K562 (cell line): ENCODE measurements around the gene RPF1. TPM values are rescaled to one million over a fixed set of nuclear protein-coding genes. Genes with fewer than 3 reads are reported as not detected.

Source experiments
- CHCHD3 ChIP-seq: fragments of 250-450 bp; sonication (Bioruptor Pico); IDR thresholded peaks from 2 replicates; pipeline ENCODE4 v2.1.2; 2022; ENCODE audit warnings: mild to moderate bottlenecking
- EGR1 ChIP-seq: fragments of 450-650 bp; conservative IDR thresholded peaks from 2 replicates; pipeline ENCODE4 v1.6.1; 2017; ENCODE audit warnings: mild to moderate bottlenecking
- GABPB1 ChIP-seq: sonication (generic); formaldehyde crosslinking; IDR thresholded peaks from 2 replicates; pipeline ENCODE4 v1.8.0; 2022; ENCODE audit warnings: mild to moderate bottlenecking, missing genetic modification reagents
- MAFG ChIP-seq: fragments of 450-650 bp; conservative IDR thresholded peaks from 2 replicates; pipeline ENCODE4 v1.6.1; 2016; ENCODE audit warnings: missing genetic modification characterization, missing compliant biosample characterization
- MEIS2 ChIP-seq: fragments of 450-650 bp; IDR thresholded peaks from 2 replicates; pipeline ENCODE4 v1.6.1; 2014; ENCODE audit warnings: mild to moderate bottlenecking; ENCODE audit not compliant: partially characterized antibody
- NFE2 ChIP-seq: IDR thresholded peaks from 2 replicates; pipeline ENCODE4 v1.6.1; 2014; ENCODE audit warnings: antibody characterized with exemption, low read depth
- NONO ChIP-seq, 2 experiments: fragments of 200-400 bp in 1 of 2; fragments of 450-650 bp in 1 of 2; formaldehyde crosslinking in 1 of 2; IDR thresholded peaks; 2 replicates each; pipeline ENCODE4 v1.6.1; 2017; ENCODE audit warnings: low read depth in 2 of 2, mild to moderate bottlenecking in 2 of 2, moderate library complexity in 2 of 2, low read length in 1 of 2
- POLR2AphosphoS2 ChIP-seq: IDR thresholded peaks from 2 replicates; pipeline ENCODE4 v1.6.1; 2012; ENCODE audit warnings: low read length, improper control_type of control experiment
- SMAD3 ChIP-seq: fragments of 450-650 bp; formaldehyde crosslinking; conservative IDR thresholded peaks from 2 replicates; pipeline ENCODE4 v1.4.0; 2020; ENCODE audit warnings: mild to moderate bottlenecking
- ZNF384 ChIP-seq: IDR thresholded peaks from 2 replicates; pipeline ENCODE4 v1.6.1; 2012; ENCODE audit warnings: low read depth, low read length, improper control_type of control experiment
- ZNF589 ChIP-seq: fragments of 200-800 bp; sonication (Bioruptor generic); IDR thresholded peaks from 2 replicates; pipeline ENCODE4 v1.6.1; 2016; ENCODE audit warnings: low read depth, missing genetic modification characterization, missing compliant biosample characterization
- polyA plus RNA-seq, 8 experiments: library from polyadenylated mRNA; depleted of rRNA in 4 of 8; stranded (reverse) in 5 of 8; unstranded in 3 of 8; fragments of >200 nt; fragmentation: Nextera tagmentation in 2 of 8; fragmentation: Illumina TruSeq in 1 of 8; extraction: Ambion mirVana in 2 of 8; extraction: Trizol in 1 of 8; gene quantifications; 2 replicates each; pipeline versions ENCODE4 v1.2.1 to v1.2.3, GENCODE V29; 2011 to 2014; ENCODE audit warnings: inconsistent platforms in 1 of 8, missing spikeins in 1 of 8
- total RNA-seq, 7 experiments: library from RNA; depleted of rRNA in 6 of 7; stranded (reverse); fragments of >200 nt in 6 of 7; fragmentation: Illumina TruSeq in 2 of 7; extraction: Trizol in 2 of 7; gene quantifications; 2 replicates each; pipeline versions ENCODE4 v1.2.1 to v1.2.3, GENCODE V29; 2011 to 2021; ENCODE audit warnings: low replicate concordance in 1 of 7
- TF ChIP-seq, protein P1 (sequence below): fragments of 450-650 bp; IDR thresholded peaks from 2 replicates; pipeline ENCODE4 v1.6.1; 2017; ENCODE audit warnings: antibody characterized with exemption, mild to moderate bottlenecking
- TF ChIP-seq, protein P2 (sequence below): fragments of 450-650 bp; IDR thresholded peaks from 2 replicates; pipeline ENCODE4 v1.6.1; 2016; ENCODE audit warnings: mild to moderate bottlenecking, moderate library complexity

RPF1 gene
- total and polyA plus RNA-seq, 9 of the 15 experiments (the other 6 are each of a cell fraction or from before 2014, with no cell fraction given) = 52.4 to 156 (median 90.2) TPM

- TF ChIP-seq MEIS2 (no peak), ZNF384 (no peak), SMAD3 (no peak), ZNF589 (CRISPR knock-in tag) (no peak), GABPB1 (no peak), MAFG (tag) (no peak), EGR1 (no peak), NONO (IDR thresholded peaks at IDR 0.05; ENCODE audit: low read depth in 2 of 2, low read length in 1 of 2) (no peak), POLR2AphosphoS2 (no peak), CHCHD3 (CRISPR knock-in tag) (no peak), NFE2 (no peak)
- TF ChIP-seq, protein P1, sequence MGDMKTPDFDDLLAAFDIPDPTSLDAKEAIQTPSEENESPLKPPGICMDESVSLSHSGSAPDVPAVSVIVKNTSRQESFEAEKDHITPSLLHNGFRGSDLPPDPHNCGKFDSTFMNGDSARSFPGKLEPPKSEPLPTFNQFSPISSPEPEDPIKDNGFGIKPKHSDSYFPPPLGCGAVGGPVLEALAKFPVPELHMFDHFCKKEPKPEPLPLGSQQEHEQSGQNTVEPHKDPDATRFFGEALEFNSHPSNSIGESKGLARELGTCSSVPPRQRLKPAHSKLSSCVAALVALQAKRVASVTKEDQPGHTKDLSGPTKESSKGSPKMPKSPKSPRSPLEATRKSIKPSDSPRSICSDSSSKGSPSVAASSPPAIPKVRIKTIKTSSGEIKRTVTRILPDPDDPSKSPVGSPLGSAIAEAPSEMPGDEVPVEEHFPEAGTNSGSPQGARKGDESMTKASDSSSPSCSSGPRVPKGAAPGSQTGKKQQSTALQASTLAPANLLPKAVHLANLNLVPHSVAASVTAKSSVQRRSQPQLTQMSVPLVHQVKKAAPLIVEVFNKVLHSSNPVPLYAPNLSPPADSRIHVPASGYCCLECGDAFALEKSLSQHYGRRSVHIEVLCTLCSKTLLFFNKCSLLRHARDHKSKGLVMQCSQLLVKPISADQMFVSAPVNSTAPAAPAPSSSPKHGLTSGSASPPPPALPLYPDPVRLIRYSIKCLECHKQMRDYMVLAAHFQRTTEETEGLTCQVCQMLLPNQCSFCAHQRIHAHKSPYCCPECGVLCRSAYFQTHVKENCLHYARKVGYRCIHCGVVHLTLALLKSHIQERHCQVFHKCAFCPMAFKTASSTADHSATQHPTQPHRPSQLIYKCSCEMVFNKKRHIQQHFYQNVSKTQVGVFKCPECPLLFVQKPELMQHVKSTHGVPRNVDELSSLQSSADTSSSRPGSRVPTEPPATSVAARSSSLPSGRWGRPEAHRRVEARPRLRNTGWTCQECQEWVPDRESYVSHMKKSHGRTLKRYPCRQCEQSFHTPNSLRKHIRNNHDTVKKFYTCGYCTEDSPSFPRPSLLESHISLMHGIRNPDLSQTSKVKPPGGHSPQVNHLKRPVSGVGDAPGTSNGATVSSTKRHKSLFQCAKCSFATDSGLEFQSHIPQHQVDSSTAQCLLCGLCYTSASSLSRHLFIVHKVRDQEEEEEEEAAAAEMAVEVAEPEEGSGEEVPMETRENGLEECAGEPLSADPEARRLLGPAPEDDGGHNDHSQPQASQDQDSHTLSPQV = no peak
- TF ChIP-seq, protein P2, sequence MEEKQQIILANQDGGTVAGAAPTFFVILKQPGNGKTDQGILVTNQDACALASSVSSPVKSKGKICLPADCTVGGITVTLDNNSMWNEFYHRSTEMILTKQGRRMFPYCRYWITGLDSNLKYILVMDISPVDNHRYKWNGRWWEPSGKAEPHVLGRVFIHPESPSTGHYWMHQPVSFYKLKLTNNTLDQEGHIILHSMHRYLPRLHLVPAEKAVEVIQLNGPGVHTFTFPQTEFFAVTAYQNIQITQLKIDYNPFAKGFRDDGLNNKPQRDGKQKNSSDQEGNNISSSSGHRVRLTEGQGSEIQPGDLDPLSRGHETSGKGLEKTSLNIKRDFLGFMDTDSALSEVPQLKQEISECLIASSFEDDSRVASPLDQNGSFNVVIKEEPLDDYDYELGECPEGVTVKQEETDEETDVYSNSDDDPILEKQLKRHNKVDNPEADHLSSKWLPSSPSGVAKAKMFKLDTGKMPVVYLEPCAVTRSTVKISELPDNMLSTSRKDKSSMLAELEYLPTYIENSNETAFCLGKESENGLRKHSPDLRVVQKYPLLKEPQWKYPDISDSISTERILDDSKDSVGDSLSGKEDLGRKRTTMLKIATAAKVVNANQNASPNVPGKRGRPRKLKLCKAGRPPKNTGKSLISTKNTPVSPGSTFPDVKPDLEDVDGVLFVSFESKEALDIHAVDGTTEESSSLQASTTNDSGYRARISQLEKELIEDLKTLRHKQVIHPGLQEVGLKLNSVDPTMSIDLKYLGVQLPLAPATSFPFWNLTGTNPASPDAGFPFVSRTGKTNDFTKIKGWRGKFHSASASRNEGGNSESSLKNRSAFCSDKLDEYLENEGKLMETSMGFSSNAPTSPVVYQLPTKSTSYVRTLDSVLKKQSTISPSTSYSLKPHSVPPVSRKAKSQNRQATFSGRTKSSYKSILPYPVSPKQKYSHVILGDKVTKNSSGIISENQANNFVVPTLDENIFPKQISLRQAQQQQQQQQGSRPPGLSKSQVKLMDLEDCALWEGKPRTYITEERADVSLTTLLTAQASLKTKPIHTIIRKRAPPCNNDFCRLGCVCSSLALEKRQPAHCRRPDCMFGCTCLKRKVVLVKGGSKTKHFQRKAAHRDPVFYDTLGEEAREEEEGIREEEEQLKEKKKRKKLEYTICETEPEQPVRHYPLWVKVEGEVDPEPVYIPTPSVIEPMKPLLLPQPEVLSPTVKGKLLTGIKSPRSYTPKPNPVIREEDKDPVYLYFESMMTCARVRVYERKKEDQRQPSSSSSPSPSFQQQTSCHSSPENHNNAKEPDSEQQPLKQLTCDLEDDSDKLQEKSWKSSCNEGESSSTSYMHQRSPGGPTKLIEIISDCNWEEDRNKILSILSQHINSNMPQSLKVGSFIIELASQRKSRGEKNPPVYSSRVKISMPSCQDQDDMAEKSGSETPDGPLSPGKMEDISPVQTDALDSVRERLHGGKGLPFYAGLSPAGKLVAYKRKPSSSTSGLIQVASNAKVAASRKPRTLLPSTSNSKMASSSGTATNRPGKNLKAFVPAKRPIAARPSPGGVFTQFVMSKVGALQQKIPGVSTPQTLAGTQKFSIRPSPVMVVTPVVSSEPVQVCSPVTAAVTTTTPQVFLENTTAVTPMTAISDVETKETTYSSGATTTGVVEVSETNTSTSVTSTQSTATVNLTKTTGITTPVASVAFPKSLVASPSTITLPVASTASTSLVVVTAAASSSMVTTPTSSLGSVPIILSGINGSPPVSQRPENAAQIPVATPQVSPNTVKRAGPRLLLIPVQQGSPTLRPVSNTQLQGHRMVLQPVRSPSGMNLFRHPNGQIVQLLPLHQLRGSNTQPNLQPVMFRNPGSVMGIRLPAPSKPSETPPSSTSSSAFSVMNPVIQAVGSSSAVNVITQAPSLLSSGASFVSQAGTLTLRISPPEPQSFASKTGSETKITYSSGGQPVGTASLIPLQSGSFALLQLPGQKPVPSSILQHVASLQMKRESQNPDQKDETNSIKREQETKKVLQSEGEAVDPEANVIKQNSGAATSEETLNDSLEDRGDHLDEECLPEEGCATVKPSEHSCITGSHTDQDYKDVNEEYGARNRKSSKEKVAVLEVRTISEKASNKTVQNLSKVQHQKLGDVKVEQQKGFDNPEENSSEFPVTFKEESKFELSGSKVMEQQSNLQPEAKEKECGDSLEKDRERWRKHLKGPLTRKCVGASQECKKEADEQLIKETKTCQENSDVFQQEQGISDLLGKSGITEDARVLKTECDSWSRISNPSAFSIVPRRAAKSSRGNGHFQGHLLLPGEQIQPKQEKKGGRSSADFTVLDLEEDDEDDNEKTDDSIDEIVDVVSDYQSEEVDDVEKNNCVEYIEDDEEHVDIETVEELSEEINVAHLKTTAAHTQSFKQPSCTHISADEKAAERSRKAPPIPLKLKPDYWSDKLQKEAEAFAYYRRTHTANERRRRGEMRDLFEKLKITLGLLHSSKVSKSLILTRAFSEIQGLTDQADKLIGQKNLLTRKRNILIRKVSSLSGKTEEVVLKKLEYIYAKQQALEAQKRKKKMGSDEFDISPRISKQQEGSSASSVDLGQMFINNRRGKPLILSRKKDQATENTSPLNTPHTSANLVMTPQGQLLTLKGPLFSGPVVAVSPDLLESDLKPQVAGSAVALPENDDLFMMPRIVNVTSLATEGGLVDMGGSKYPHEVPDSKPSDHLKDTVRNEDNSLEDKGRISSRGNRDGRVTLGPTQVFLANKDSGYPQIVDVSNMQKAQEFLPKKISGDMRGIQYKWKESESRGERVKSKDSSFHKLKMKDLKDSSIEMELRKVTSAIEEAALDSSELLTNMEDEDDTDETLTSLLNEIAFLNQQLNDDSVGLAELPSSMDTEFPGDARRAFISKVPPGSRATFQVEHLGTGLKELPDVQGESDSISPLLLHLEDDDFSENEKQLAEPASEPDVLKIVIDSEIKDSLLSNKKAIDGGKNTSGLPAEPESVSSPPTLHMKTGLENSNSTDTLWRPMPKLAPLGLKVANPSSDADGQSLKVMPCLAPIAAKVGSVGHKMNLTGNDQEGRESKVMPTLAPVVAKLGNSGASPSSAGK = peak; percentile 18; the same call in 1 of the 2 replicates
Observed at GRCh38 chr1:84506729-84507453, 27.8 kb downstream of the RPF1 start (continued).
